NCI-H526 (cell line): ENCODE measurements around the gene CRABP2.
A peak's percentile ranks its signal among the peaks of the same experiment; 100 is the strongest.

Experiments
- DNase-seq, 2 experiments: peaks; one replicate each; lab custom pipeline; 2025; lab: John Stamatoyannopoulos, UW

Gene CRABP2

GRCh38 chr1:156690675-156691036, 14.7 kb downstream of the CRABP2 start:
- DNase-seq = no peak

- DNase-seq = no peak
These were observed 15.3 kb downstream of the CRABP2 start for GRCh38 chr1:156689953-156690674.

- DNase-seq = peak; percentile 88 to 98
These were observed 16.1 kb downstream of the CRABP2 start for GRCh38 chr1:156689035-156689952.

GRCh38 chr1:156684227-156684782, 21.1 kb downstream of the CRABP2 start:
- DNase-seq = peak; percentile 27 to 68

GRCh38 chr1:156682166-156682890, 23.1 kb downstream of the CRABP2 start:
- peak in 1 of 2 experiments; percentile 30 for DNase-seq

- no peak for DNase-seq
These were observed 24.0 kb downstream of the CRABP2 start for GRCh38 chr1:156681196-156681960.

- no peak for DNase-seq
These were observed 25.3 kb downstream of the CRABP2 start for GRCh38 chr1:156680056-156680455.

- peak; percentile 75 to 93 for DNase-seq
These were observed 27.5 kb downstream of the CRABP2 start for GRCh38 chr1:156677616-156678596.

GRCh38 chr1:156676820-156677615, 28.4 kb downstream of the CRABP2 start, which contains the start of gene NES:
NES (minus strand) TSS chr1:156677407; CDS start chr1:156677264, 143 bp downstream.
- peak; percentile 66 to 92 for DNase-seq

- peak in 1 of 2 experiments; percentile 64 for DNase-seq
These were observed 29.1 kb downstream of the CRABP2 start for GRCh38 chr1:156676114-156676819.

GRCh38 chr1:156675210-156676113, 29.9 kb downstream of the CRABP2 start:
- no peak for DNase-seq

GRCh38 chr1:156673387-156674121, 31.8 kb downstream of the CRABP2 start:
- DNase-seq = no peak

GRCh38 chr1:156671804-156672203, 33.6 kb downstream of the CRABP2 start:
- DNase-seq = no peak

GRCh38 chr1:156670791-156671190, 34.6 kb downstream of the CRABP2 start:
- no peak for DNase-seq

- no peak for DNase-seq
These were observed 35.0 kb downstream of the CRABP2 start for GRCh38 chr1:156670359-156670758.

GRCh38 chr1:156669794-156670193, 35.6 kb downstream of the CRABP2 start:
- DNase-seq = no peak
